CD4-positive, alpha-beta T cell treated with Interleukin-2 at 100 ng/mL for 4 hours (primary cell): ENCODE results near the gene SLC25A39.
"Not testable (repeated sequence)": the region's sequence is repeated elsewhere in the genome, so short reads cannot be mapped to it uniquely, and the experiment has no call there.

Experiments
- DNase-seq: peaks from one replicate; pipeline ENCODE4 v3.0.0-alpha.2; 2020; ENCODE audit warnings: low spot score

The SLC25A39 gene

DNA sequence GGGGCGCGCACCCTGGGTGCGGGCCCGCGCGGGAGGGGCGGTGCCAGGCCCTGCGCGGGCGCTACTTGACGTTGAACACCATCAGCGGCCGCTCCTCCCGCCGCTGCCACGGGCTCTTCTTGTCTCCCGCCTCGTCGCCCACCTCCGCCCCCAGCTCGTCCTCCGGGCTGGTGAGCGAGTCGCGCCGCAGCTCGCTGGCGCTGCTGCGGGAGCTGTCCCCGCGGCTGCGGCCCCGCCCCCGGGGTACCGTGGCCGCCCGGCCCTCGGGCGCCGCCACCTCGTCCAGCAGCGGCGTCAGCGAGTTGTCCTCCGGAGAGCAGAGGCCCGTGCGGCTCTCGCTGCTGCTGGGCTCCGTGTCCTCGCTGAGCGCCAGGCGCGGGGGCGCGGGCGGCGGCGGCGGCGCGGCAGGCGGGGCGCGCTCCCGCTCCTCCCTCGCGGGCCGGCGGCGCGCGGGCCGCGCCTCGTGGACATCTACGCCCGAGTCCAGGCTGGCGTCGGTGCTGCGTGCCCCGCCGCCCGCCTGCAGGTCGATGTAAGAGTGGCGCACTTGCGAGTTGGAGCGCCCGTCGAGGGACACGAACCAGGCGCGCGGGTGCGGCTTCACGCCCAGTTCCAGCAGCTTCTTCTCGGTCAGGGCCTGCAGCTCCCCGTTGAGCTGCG lies 29.2 kb upstream of the SLC25A39 start:
- no peak for DNase-seq

DNA sequence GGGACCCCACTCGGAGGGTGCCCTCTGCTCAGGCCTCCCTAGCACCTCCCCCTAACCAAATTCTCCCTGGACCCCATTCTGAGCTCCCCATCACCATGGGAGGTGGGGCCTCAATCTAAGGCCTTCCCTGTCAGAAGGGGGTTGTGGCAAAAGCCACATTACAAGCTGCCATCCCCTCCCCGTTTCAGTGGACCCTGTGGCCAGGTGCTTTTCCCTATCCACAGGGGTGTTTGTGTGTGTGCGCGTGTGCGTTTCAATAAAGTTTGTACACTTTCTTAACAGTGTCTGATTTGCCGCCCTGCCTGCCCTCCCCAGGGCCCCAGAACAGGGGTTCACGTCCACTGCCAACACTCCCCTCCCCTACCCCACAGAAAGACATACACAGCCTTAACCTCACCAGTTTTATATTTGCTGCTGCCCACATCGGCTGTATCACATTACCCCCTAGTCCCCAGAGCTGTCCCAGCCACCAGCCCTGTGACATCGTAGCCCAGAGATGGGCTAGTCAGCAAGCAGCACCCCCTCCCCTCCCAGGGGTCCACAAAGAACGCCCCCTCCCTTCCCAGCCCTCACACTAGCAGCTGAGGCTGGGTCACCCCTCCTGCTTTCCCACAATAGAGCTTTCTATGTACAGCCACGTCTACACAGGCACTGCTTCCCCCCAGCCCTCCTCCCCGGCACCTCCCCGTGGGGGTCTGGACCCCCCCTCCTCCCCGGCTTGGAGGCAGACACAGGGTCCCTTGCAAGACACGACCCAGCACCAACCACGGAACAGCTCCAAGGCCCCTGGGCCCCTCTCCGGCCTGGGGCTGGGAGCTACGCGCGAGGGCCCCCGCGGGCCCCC lies 28.4 kb upstream of the SLC25A39 start:
- DNase-seq, result no peak

DNA sequence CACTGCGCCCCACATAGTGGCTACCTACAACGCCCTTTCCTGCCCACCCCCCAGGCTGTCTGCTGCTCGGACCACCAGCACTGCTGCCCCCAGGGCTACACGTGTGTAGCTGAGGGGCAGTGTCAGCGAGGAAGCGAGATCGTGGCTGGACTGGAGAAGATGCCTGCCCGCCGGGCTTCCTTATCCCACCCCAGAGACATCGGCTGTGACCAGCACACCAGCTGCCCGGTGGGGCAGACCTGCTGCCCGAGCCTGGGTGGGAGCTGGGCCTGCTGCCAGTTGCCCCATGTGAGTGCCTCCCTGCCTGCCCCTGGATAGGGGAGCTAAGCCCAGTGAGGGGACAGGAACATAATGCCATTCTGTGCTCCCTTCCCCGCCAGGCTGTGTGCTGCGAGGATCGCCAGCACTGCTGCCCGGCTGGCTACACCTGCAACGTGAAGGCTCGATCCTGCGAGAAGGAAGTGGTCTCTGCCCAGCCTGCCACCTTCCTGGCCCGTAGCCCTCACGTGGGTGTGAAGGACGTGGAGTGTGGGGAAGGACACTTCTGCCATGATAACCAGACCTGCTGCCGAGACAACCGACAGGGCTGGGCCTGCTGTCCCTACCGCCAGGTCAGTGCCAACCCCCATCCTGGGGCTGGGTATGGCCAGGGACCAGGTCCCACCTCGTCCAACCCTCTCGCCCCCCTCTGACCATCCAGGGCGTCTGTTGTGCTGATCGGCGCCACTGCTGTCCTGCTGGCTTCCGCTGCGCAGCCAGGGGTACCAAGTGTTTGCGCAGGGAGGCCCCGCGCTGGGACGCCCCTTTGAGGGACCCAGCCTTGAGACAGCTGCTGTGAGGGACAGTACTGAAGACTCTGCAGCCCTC lies 27.6 kb upstream of the SLC25A39 start:
- no peak for DNase-seq

DNA sequence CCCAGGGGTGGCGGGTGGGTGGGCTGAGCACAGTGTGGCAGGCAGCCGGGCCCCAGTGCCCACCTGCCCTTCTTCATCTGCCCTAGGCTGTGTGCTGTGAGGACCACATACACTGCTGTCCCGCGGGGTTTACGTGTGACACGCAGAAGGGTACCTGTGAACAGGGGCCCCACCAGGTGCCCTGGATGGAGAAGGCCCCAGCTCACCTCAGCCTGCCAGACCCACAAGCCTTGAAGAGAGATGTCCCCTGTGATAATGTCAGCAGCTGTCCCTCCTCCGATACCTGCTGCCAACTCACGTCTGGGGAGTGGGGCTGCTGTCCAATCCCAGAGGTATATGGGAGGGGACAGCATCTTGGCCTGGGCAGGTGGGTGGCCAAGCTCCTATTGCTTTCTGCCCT lies 26.8 kb upstream of the SLC25A39 start:
- no peak for DNase-seq

DNA sequence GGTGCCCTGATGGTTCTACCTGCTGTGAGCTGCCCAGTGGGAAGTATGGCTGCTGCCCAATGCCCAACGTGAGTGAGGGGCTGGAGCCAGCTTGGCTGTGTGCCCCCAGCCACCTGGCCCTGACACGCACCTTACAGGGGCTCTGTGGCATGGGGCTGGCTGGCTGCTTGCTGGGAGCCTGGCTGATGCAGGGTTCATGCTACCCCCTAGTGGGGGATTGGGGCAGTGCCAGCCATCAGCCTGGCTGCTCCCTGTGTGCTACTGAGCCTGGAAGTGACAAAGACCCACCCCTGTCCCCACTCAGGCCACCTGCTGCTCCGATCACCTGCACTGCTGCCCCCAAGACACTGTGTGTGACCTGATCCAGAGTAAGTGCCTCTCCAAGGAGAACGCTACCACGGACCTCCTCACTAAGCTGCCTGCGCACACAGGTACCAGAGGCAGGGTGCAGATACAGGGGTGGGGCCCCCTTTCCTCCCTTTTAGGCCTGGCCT lies 26.2 kb upstream of the SLC25A39 start:
- peak; percentile 74 for DNase-seq

DNA sequence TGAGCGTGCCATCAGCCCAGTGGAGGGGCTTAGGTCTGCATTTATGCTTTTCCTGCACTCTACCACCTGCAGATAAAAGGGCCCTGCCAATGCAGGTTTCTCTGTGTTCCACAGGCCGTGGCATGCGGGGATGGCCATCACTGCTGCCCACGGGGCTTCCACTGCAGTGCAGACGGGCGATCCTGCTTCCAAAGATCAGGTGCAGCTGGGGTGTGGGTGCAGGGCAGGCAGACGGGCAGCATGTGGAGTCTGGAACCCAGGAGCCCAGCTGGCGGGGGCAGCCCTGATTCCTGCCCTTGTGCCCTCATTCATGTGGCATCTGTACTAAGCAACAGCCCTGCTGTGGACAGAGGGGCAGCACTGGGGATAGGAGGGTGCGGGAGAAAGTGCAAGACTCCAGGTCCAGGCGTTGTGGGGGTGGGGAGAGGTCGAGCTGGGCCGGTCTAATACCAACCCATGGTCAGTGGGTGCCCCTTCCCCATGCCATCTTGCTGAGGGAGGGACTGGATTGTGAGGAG lies 25.0 kb upstream of the SLC25A39 start:
- DNase-seq, result no peak

DNA sequence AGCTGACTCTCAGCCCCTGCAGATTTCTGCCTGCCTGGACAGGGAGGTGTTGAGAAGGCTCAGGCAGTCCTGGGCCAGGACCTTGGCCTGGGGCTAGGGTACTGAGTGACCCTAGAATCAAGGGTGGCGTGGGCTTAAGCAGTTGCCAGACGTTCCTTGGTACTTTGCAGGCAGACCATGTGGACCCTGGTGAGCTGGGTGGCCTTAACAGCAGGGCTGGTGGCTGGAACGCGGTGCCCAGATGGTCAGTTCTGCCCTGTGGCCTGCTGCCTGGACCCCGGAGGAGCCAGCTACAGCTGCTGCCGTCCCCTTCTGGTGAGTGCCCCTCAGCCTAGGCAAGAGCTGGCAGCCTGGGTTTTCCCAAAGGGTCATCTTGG lies 24.4 kb upstream of the SLC25A39 start:
- no peak for DNase-seq

DNA sequence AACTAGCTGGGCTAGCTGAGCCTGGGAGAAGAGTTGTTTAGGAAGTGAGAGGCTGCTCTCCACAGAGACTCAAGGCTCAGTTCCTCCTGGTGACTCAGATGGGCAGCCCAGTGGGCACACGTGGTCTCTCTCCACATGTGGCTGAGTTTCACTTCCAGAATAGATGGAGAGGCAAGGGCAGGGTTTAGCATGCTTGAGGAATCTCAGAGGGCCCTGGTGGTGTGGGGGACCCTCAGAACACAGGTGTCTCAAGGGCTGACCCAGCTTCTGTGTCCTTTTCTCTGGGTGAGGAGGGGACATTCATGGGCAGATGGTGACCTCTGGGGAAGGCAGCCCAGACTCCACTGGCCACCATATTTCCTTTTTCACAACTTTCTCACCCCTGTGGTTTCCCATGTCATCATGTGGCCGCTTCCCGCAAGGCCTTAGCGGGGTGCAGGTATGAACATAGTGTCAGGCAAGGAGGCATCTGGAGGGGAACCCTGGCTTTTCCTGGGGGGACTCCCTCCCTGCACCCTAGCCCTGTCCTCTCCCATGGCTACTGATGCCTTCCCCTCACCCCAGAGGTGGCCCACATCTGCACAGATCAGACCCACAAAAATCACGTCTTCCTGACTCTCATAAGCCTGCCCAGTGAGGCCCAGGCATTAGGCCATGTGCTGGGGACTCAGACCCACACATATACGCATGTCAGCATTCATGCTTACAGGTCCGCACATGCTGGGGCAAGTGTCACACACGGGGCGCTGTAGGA lies 23.8 kb upstream of the SLC25A39 start:
- DNase-seq, result no peak

DNA sequence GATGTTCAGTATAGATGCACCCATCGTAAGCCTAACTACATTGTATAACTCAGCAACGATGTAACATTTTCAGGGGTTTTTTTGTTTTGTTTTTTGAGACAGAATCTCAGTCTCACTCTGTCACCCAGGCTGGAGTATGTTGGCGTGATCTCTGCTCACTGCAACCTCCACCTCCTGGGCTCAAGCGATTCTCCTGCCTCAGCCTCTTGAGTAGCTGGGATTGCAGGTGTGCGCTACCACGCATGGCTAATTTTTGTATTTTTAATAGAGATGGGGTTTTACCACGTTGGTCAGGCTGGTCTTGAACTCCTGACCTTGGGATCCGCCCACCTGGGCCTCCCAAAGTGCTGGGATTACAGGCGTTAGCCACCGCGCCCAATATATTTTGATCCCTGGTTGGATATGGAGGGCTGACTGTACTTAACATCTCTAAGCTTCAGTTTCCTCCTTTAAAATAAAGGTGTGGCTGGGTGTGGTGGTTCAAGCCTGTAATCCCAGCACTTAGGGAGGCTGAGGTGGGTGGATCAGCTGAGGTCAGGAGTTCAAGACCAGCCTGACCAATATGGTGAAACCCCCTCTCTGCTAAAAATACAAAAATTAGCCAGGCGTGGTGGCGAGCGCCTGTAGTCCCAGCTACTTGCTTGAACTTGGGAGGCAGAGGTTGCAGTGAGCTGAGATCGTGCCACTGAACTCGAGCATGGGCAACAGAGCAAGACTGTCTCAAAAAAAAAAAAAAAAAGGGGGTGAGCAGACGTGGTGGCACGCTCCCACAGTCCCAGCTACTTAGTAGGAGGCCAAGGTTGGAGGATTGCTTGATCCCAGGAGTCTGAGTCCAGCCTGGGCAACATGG lies 22.8 kb upstream of the SLC25A39 start:
- not testable (repeated sequence) for DNase-seq

DNA sequence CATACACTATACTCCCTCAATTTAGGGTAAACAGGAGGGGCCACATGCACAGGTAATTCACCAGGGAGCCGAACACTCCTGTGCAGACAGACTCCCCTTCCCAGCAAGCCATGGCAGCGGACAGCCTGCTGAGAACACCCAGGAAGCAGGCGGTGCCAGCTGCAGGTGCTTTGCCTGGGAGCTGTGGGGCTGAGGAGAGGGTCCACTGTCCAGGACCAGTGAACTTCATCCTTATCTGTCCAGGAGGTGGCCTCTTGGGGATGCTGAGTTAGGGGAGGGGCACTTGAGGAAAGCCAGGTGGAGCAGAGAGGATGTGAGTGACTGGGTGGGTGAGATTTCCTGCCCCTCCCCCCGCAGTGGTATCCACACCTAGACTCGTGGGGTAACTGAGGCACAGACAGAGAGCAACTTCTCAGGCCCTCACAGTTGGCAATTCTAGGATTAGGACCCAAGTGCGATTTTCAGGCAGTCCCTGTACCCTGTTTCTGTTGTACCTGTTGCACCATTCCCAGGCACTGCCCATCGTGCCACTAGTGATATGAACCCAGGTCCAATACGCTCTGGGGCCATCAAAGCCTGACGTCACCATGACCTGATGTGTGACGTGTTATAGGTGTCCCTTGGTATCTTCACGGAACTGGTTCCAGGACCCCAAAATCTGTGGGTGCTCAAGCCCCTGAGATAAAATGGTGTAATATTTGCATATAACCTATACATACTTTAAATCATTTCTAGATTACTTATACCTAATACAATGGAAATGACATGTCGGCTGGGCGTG lies 21.6 kb upstream of the SLC25A39 start:
- DNase-seq, result no peak

DNA sequence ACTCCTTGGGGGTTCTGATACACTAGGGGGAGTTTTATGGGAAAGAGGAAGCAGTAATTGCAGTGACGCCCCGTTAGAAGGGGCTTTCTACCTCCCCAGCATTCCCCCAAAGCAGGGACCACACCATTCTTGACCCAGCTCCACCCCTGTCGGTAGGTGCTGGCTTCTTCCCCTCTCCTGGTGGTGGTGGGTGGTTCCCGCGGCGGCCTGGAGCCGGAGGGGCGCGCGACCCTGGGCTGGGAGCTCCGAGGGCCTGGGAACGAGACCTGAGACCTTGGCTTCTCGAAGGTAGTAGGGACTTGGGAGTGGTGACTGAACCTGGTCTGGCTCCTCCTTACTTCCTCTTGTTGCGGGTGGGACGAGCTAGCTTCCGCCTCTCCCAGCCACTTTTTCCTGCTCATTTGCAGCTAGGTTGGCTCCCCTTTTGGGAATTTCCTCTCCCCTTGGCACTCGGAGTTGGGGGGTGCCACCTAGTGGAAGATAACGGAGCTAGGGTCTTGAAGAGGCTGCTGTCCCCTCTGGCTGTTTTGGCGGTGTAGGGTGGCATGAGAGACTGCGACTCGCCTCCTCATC lies 20.9 kb upstream of the SLC25A39 start:
- DNase-seq, result peak; percentile 48

DNA sequence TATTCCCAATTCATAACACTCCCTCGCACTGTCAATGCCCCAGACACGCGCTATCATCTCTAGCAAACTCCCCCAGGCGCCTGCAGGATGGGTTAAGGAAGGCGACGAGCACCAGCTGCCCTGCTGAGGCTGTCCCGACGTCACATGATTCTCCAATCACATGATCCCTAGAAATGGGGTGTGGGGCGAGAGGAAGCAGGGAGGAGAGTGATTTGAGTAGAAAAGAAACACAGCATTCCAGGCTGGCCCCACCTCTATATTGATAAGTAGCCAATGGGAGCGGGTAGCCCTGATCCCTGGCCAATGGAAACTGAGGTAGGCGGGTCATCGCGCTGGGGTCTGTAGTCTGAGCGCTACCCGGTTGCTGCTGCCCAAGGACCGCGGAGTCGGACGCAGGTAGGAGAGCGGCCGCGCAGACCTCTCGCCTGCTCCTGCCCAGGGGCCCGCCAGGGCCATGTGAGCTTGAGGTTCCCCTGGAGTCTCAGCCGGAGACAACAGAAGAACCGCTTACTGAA lies 20.4 kb upstream of the SLC25A39 start, which contains the start of gene GRN:
TSS of gene GRN (plus strand) at position 364 of the 515 bp plus-strand sequence. CDS start 3,863 bp downstream, outside the sequence.
- peak; percentile 90 for DNase-seq

DNA sequence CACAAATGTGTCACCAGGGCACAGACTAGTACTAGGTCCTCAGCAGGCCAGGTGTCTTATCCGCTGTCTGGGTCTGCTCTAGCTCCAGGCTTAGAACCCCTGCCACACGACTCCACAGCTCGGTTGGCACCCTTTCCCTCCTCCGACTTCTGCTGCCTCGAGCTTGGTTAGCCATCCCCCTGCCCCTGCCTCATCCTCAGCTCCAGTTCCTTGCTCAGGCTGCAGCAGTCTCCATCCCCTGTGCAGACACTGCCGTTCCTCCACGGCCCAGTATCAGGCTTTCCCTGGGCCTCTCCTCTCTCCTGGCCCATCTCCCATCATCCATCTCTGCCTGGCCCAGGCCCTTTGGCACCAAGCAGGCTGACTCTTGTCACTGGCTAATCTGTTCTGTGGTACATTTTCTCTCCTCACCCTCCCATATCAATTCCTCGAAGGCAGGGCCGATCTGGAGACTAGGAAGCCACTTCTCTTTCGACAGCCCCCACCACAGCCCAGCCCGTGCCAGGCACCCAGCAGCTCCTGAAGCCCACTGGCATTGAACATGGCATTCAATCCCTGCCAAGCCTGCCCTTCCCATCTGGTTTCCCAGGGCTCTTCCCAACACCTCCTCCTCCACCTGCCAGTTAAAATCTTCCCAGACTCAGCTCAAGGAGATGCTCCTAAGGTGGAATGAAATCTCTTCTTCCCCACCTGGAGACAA lies 19.0 kb upstream of the SLC25A39 start:
- DNase-seq, result no peak

DNA sequence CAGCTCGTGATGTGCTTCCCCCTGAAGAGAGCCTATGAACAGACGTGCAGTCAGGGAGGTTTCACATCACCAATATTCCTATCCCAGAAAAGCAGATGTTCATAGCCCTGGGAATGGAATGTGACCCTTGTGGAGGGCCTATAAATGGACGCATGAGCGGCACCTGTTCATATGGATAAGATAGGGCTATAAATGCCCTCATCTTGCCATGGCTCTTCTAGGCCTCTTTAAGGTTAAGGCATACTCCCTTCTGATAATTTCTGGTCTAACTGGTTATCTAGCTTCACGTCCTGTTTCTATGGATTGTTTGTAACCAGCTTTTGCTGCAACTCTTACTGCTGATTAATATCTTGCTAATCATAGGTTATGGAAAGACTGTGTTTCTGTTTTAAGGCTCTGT lies 15.9 kb upstream of the SLC25A39 start:
- DNase-seq, result not testable (repeated sequence)

DNA sequence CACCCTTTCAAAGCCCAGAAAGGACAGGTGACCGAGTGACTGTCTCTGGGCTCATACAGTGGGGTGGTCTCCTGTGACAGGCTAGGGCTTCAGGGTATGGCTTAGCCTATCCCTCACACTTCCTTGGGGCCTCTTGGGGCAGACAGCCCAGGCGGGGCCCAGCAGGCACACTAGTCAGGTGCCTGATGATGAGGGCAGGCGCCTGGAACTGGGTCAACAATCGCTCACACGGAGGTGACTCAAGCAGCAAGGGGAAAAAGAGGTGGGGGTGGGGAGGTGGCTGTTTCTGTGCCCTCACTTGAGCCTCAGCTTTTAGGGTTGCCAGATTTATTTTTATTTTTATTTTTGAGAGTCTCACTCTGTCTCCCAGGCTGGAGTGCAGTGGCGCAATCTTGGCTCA lies 14.1 kb upstream of the SLC25A39 start:
- no peak for DNase-seq

DNA sequence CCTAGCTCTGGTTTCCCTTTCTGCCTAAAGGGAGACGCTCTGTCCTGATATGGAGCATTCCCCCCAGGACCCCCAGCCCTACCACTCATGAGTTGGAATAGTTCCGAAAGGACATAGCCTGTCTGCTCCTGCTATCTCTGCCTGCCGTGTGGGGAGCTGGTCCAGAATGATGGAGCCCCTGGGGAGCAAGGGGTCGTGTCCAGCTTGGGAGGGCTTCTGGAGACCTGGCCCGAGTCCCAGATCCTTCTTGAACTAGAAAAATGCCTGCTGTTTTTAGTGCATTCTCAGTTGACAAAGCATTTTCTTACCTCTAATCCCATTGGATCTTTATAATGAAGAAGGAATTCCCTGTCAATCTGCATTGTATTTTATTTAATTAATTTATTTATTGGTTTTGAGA lies 11.3 kb upstream of the SLC25A39 start:
- DNase-seq, result no peak

DNA sequence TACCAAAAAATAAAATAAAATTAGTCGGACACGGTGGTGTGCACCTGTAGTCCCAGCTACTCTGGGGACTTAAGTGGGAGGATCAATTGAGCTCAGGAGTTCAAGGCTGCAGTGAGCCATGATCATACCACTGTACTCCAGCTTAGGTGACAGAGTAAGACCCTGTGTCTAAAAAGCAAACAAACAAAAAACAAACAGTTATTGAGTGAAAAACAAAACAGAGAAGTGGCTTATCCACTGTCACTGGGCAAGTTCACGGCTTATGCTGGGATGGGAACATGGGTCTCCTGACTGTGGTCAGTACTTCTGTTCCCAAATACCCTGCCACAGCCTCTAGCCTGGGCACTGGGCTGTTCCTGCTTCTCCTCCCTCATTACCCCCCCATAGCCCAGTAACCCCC lies 10.9 kb upstream of the SLC25A39 start:
- DNase-seq, result no peak

DNA sequence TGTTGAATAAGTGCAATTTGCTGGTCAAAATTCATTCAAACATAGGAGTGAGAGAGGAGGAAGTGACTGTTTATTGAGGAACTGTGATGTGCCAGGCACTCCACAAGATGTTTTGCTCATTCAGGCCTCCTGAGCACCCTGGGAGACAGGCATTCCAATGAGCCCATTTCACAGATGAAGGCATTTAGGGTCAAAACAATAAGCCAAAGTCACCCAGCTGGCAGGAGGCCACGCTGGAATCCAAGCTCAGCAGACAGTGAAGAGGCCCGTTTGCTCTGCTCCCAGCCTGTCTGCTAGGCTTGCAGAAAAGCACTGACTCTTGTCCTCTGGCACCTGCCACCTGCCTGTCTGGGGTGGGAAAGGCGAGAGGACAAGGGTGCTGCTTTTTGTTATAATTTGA lies 10.1 kb upstream of the SLC25A39 start:
- no peak for DNase-seq
